ENCODE measurements around the gene STK11IP. TPM values are rescaled to one million over a fixed set of nuclear protein-coding genes. Genes with fewer than 3 reads are reported as not detected.
A peak's percentile ranks its signal among the peaks of the same experiment; 100 is the strongest.

STK11IP gene
- total RNA-seq, 2 donors from 2014 or later = 27.3 to 31.1 TPM

- TF ChIP-seq, protein P1, sequence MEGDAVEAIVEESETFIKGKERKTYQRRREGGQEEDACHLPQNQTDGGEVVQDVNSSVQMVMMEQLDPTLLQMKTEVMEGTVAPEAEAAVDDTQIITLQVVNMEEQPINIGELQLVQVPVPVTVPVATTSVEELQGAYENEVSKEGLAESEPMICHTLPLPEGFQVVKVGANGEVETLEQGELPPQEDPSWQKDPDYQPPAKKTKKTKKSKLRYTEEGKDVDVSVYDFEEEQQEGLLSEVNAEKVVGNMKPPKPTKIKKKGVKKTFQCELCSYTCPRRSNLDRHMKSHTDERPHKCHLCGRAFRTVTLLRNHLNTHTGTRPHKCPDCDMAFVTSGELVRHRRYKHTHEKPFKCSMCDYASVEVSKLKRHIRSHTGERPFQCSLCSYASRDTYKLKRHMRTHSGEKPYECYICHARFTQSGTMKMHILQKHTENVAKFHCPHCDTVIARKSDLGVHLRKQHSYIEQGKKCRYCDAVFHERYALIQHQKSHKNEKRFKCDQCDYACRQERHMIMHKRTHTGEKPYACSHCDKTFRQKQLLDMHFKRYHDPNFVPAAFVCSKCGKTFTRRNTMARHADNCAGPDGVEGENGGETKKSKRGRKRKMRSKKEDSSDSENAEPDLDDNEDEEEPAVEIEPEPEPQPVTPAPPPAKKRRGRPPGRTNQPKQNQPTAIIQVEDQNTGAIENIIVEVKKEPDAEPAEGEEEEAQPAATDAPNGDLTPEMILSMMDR (conservative IDR thresholded peaks at IDR 0.05) = no peak
- no peaks in the 10 kb centered on the region for H3K27me3 ChIP-seq (ENCODE audit: control insufficient read depth, insufficient read depth, low read length, poor library complexity, severe bottlenecking)
- no peak for DNase-seq
- no peak overlapping the region for H3K27ac ChIP-seq (ENCODE audit: low read depth, low read length)
- H3K4me1 ChIP-seq (ENCODE audit: control insufficient read depth, insufficient read depth, low read length) = peaks cover 4% of the 10 kb centered on the region
- WGBS, 2 experiments (ENCODE audit: insufficient coverage in 1 of 2, insufficient read length in 1 of 2) = 38 to 48% methylated on average over 7 to 9 of the region's 9 CpGs
- H3K9me3 ChIP-seq (ENCODE audit: control insufficient read depth, low read length) = no peaks in the 10 kb centered on the region
- peaks cover 10% of the 10 kb centered on the region for H3K36me3 Mint-ChIP-seq (ENCODE audit: low read depth)
- H3K9ac ChIP-seq (ENCODE audit: extremely low read depth, low read length, poor library complexity, severe bottlenecking) = peak overlapping the region; percentile 75
- no peaks in the 10 kb centered on the region for H3K27me3 Mint-ChIP-seq (ENCODE audit: insufficient read depth)
- peaks cover 11% of the 10 kb centered on the region for H3K4me1 Mint-ChIP-seq
- H3K4me3 ChIP-seq (ENCODE audit: low read length) = peak overlapping the region; percentile 90
- no peaks in the 10 kb centered on the region for H3K9me3 Mint-ChIP-seq
- no peaks in the 10 kb centered on the region for H3K36me3 ChIP-seq (ENCODE audit: control insufficient read depth, insufficient read depth, low read length)
- peak overlapping the region; percentile 99 for H3K27ac Mint-ChIP-seq
- peak overlapping the region; percentile 91 for H3K4me3 Mint-ChIP-seq
Measured at GRCh38 chr2:219598308-219599078, 836 bp downstream of the STK11IP start.

DNA sequence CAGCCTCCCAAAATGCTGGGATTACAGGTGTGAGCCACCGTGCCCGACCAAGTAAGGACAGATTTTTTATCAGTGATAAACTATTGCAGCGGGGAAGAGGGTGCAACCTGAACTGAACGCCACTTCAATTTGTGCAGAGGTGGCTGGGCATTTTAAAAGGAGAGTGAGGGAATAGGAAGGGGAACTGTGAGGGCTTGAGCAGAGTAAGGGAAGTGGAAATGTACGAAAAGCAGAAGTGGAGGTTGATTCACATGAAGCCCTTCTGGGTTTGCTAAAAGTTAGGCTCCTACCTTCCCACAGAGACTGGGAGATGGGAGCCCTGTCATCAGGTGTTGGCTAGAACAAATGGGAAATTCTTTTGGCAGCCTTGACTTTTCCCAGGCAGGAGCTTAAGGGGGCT is 6.1 kb downstream of the STK11IP start:
- 91 to 98% methylated on average over 5 of the region's 5 CpGs for WGBS, 2 experiments (ENCODE audit: insufficient coverage in 1 of 2, insufficient read length in 1 of 2)
- Histone ChIP-seq H3K27ac (ENCODE audit: low read depth, low read length) (no peak overlapping the region), H3K9me3 (ENCODE audit: control insufficient read depth, low read length) (no peaks in the 10 kb centered on the region), H3K4me3 (ENCODE audit: low read length) (no peak overlapping the region), H3K27me3 (ENCODE audit: control insufficient read depth, insufficient read depth, low read length, poor library complexity, severe bottlenecking) (no peaks in the 10 kb centered on the region), H3K36me3 (ENCODE audit: control insufficient read depth, insufficient read depth, low read length) (peaks cover 6% of the 10 kb centered on the region), H3K9ac (ENCODE audit: extremely low read depth, low read length, poor library complexity, severe bottlenecking) (no peak overlapping the region), H3K4me1 (ENCODE audit: control insufficient read depth, insufficient read depth, low read length) (no peaks in the 10 kb centered on the region)
- H3K9me3 Mint-ChIP-seq = no peaks in the 10 kb centered on the region
- H3K27ac Mint-ChIP-seq = no peak overlapping the region
- H3K27me3 Mint-ChIP-seq (ENCODE audit: insufficient read depth) = no peaks in the 10 kb centered on the region
- no peaks in the 10 kb centered on the region for H3K4me1 Mint-ChIP-seq
- TF ChIP-seq, protein P1 (conservative IDR thresholded peaks at IDR 0.05) = no peak
- no peak overlapping the region for H3K4me3 Mint-ChIP-seq
- DNase-seq = no peak
- peaks cover 35% of the 10 kb centered on the region for H3K36me3 Mint-ChIP-seq (ENCODE audit: low read depth)

DNA sequence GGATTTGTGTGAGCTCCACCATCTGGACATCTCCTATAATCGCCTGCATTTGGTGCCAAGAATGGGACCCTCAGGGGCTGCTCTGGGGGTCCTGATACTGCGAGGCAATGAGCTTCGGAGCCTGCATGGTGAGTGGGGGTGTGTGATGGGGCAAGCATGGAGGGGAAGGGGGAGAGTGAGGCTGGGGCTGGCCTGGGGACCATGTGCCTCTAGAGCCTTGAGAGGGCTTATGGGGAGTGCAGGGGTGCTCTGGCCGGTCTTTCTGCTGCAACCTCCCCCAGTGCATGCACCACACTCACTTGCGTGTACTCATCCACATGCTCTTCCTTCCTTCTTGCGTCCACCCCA is 7.9 kb downstream of the STK11IP start:
- no peaks in the 10 kb centered on the region for H3K27me3 Mint-ChIP-seq (ENCODE audit: insufficient read depth)
- no peak overlapping the region for H3K27ac Mint-ChIP-seq
- no peak for DNase-seq
- Histone ChIP-seq H3K4me1 (ENCODE audit: control insufficient read depth, insufficient read depth, low read length) (no peaks in the 10 kb centered on the region), H3K9me3 (ENCODE audit: control insufficient read depth, low read length) (no peaks in the 10 kb centered on the region), H3K9ac (ENCODE audit: extremely low read depth, low read length, poor library complexity, severe bottlenecking) (no peak overlapping the region), H3K36me3 (ENCODE audit: control insufficient read depth, insufficient read depth, low read length) (peaks cover 6% of the 10 kb centered on the region), H3K27ac (ENCODE audit: low read depth, low read length) (no peak overlapping the region), H3K27me3 (ENCODE audit: control insufficient read depth, insufficient read depth, low read length, poor library complexity, severe bottlenecking) (no peaks in the 10 kb centered on the region), H3K4me3 (ENCODE audit: low read length) (no peak overlapping the region)
- 89 to 94% methylated on average over 3 to 6 of the region's 6 CpGs for WGBS, 2 experiments (ENCODE audit: insufficient coverage in 1 of 2, insufficient read length in 1 of 2)
- peaks cover 35% of the 10 kb centered on the region for H3K36me3 Mint-ChIP-seq (ENCODE audit: low read depth)
- no peaks in the 10 kb centered on the region for H3K9me3 Mint-ChIP-seq
- no peaks in the 10 kb centered on the region for H3K4me1 Mint-ChIP-seq
- TF ChIP-seq, protein P1 (conservative IDR thresholded peaks at IDR 0.05) = no peak
- no peak overlapping the region for H3K4me3 Mint-ChIP-seq
